Endodermal cell (in vitro differentiated cells): ENCODE results near the gene ARHGAP12. TPM values are rescaled to one million over a fixed set of nuclear protein-coding genes. Genes with fewer than 3 reads are reported as not detected.
A peak's percentile ranks its signal among the peaks of the same experiment; 100 is the strongest.

Experiments
- DNase-seq: peaks from one replicate; pipeline ENCODE4 v3.0.0-alpha.2; 2017
- H3K27ac ChIP-seq: 2 replicates; pipeline ENCODE4 v1.5.1; 2013; ENCODE audit warnings: mild to moderate bottlenecking, low read depth, low read length, moderate library complexity
- H3K27me3 ChIP-seq: 2 replicates; pipeline ENCODE4 v1.6.1; 2013; ENCODE audit warnings: mild to moderate bottlenecking, low read length, moderate library complexity; ENCODE audit not compliant: insufficient read depth, control insufficient read depth, poor library complexity, severe bottlenecking
- H3K36me3 ChIP-seq: 2 replicates; pipeline ENCODE4 v1.7.0; 2013; ENCODE audit warnings: mild to moderate bottlenecking, low read length, moderate library complexity; ENCODE audit not compliant: control insufficient read depth, insufficient read depth
- H3K4me1 ChIP-seq: one replicate; pipeline ENCODE4 v1.7.0; 2013; ENCODE audit warnings: low read length; ENCODE audit not compliant: control insufficient read depth, insufficient read depth
- H3K4me3 ChIP-seq: 2 replicates; pipeline ENCODE4 v1.5.1; 2013; ENCODE audit warnings: mild to moderate bottlenecking, low read length, moderate library complexity
- H3K9ac ChIP-seq: 2 replicates; pipeline ENCODE4 v1.6.1; 2013; ENCODE audit warnings: mild to moderate bottlenecking, low read length, moderate library complexity; ENCODE audit not compliant: poor library complexity, severe bottlenecking; ENCODE audit errors: extremely low read depth
- H3K9me3 ChIP-seq: 2 replicates; pipeline ENCODE4 v1.6.1; 2013; ENCODE audit warnings: mild to moderate bottlenecking, low read length, moderate library complexity; ENCODE audit not compliant: control insufficient read depth
- H3K27ac Mint-ChIP-seq: 2 replicates; pipeline ENCODE4 v1.8.0; 2020; ENCODE audit warnings: mixed read lengths
- H3K27me3 Mint-ChIP-seq: 2 replicates; pipeline ENCODE4 v1.8.0; 2021; ENCODE audit warnings: mild to moderate bottlenecking, mixed read lengths; ENCODE audit not compliant: insufficient read depth
- H3K36me3 Mint-ChIP-seq: 2 replicates; pipeline ENCODE4 v1.8.0; 2020; ENCODE audit warnings: low read depth, mixed read lengths
- H3K4me1 Mint-ChIP-seq: 2 replicates; pipeline ENCODE4 v1.8.0; 2020; ENCODE audit warnings: mixed read lengths
- H3K4me3 Mint-ChIP-seq: 2 replicates; pipeline ENCODE4 v1.8.0; 2020; ENCODE audit warnings: mild to moderate bottlenecking, moderate library complexity, mixed read lengths
- H3K9me3 Mint-ChIP-seq: 2 replicates; pipeline ENCODE4 v1.8.0; 2020; ENCODE audit warnings: mild to moderate bottlenecking, mixed read lengths
- CTCF ChIP-seq: fragments of 200-600 bp; sonication (generic); conservative IDR thresholded peaks from 2 replicates; pipeline ENCODE4 v1.5.0; 2021; ENCODE audit warnings: antibody characterized with exemption, mild to moderate bottlenecking
- WGBS, 2 experiments: methylation state at CpG; one replicate each; pipeline versions ENCODE4 v1.1.5 to v1.1.7; 2013; ENCODE audit warnings: missing lambda C conversion rate in 2 of 2, mixed read lengths in 1 of 2; ENCODE audit not compliant: insufficient coverage in 1 of 2, insufficient read length in 1 of 2; 5-methylcytosine and 5-hydroxymethylcytosine counted together
- total RNA-seq, 2 donors: library from RNA; stranded (reverse); fragmentation: NEBNext Ultra II Directional in 1 of 2; extraction: Animal tissue kit (Norgen Biotek cat#: 25700) in 1 of 2; gene quantifications; 2 replicates in 1 of 2; 3 replicates in 1 of 2; pipeline ENCODE4 v1.2.1, GENCODE V29; 2021

Gene ARHGAP12
- total RNA-seq, 2 donors from 2014 or later, result 49.6 to 49.8 TPM

- no peaks in the 10 kb centered on the region for H3K4me1 Mint-ChIP-seq
- H3K4me1 ChIP-seq, result no peaks in the 10 kb centered on the region
- H3K4me3 Mint-ChIP-seq, result no peak overlapping the region
- H3K27ac Mint-ChIP-seq, result no peak overlapping the region
- no peaks in the 10 kb centered on the region for H3K27me3 Mint-ChIP-seq
- WGBS, 2 experiments, result 96% methylated on average over 4 to 5 of the region's 5 CpGs
- no peak for TF ChIP-seq CTCF
- peaks cover 9% of the 10 kb centered on the region for H3K9me3 ChIP-seq
- H3K9me3 Mint-ChIP-seq, result peaks cover 12% of the 10 kb centered on the region
- H3K36me3 ChIP-seq, result no peaks in the 10 kb centered on the region
- no peak overlapping the region for H3K27ac ChIP-seq
- no peak for DNase-seq
- H3K4me3 ChIP-seq, result no peak overlapping the region
- no peak overlapping the region for H3K9ac ChIP-seq
- H3K27me3 ChIP-seq, result no peaks in the 10 kb centered on the region
- H3K36me3 Mint-ChIP-seq, result no peaks in the 10 kb centered on the region
These were observed 152.5 kb downstream of the ARHGAP12 start for GRCh38 chr10:31776159-31776558.

GRCh38 chr10:31774928-31775650 is 153.5 kb downstream of the ARHGAP12 start:
- no peak overlapping the region for H3K9ac ChIP-seq
- DNase-seq, result no peak
- no peak overlapping the region for H3K27ac Mint-ChIP-seq

GRCh38 chr10:31774299-31774900 is 154.2 kb downstream of the ARHGAP12 start:
- H3K4me3 ChIP-seq, result no peak overlapping the region
- no peak overlapping the region for H3K9ac ChIP-seq
- Mint-ChIP-seq H3K27me3 (no peaks in the 10 kb centered on the region), H3K27ac (no peak overlapping the region), H3K36me3 (no peaks in the 10 kb centered on the region), H3K9me3 (peaks cover 12% of the 10 kb centered on the region), H3K4me1 (no peaks in the 10 kb centered on the region), H3K4me3 (no peak overlapping the region)
- no peaks in the 10 kb centered on the region for H3K4me1 ChIP-seq
- WGBS, 2 experiments, result 87 to 88% methylated on average over 7 to 12 of the region's 12 CpGs
- H3K9me3 ChIP-seq, result peaks cover 9% of the 10 kb centered on the region
- DNase-seq, result no peak
- no peak for TF ChIP-seq CTCF
- H3K36me3 ChIP-seq, result no peaks in the 10 kb centered on the region
- H3K27me3 ChIP-seq, result no peaks in the 10 kb centered on the region
- H3K27ac ChIP-seq, result peak overlapping the region; percentile 89

More at GRCh38 chr10:31774928-31775650, 153.5 kb downstream of the ARHGAP12 start:
- 88 to 91% methylated on average over 10 to 12 of the region's 12 CpGs for WGBS, 2 experiments
- no peak overlapping the region for H3K4me3 ChIP-seq
- Mint-ChIP-seq H3K4me3 (no peak overlapping the region), H3K4me1 (no peaks in the 10 kb centered on the region), H3K27me3 (no peaks in the 10 kb centered on the region), H3K9me3 (peaks cover 12% of the 10 kb centered on the region), H3K36me3 (no peaks in the 10 kb centered on the region)
- no peak for TF ChIP-seq CTCF
- peak overlapping the region; percentile 89 for H3K27ac ChIP-seq
- no peaks in the 10 kb centered on the region for H3K27me3 ChIP-seq
- no peaks in the 10 kb centered on the region for H3K4me1 ChIP-seq
- H3K9me3 ChIP-seq, result peaks cover 9% of the 10 kb centered on the region
- H3K36me3 ChIP-seq, result no peaks in the 10 kb centered on the region
